Ishikawa (cell line): ENCODE data around the gene RGS12.

Experiments used
- CEBPB ChIP-seq: IDR thresholded peaks from 2 replicates; pipeline ENCODE4 v1.6.1; 2012
- CREB1 ChIP-seq: IDR thresholded peaks from 2 replicates; pipeline ENCODE4 v1.6.1; 2012; ENCODE audit warnings: low read depth
- EGR1 ChIP-seq: IDR thresholded peaks from 2 replicates; pipeline ENCODE4 v1.6.1; 2012
- EP300 ChIP-seq: IDR thresholded peaks from 2 replicates; pipeline ENCODE4 v1.6.1; 2012; ENCODE audit warnings: borderline replicate concordance
- FOXM1 ChIP-seq: IDR thresholded peaks from 2 replicates; pipeline ENCODE4 v1.6.1; 2012; ENCODE audit warnings: low read depth, borderline replicate concordance
- MAX ChIP-seq: IDR thresholded peaks from 2 replicates; pipeline ENCODE4 v1.6.1; 2012
- RAD21 ChIP-seq: IDR thresholded peaks from 2 replicates; pipeline ENCODE4 v1.6.1; 2012; ENCODE audit warnings: low read depth
- REST ChIP-seq: IDR thresholded peaks from 2 replicates; pipeline ENCODE4 v1.6.1; 2012; ENCODE audit warnings: low read depth, mild to moderate bottlenecking
- TAF1 ChIP-seq: IDR thresholded peaks from 2 replicates; pipeline ENCODE4 v1.6.1; 2012; ENCODE audit warnings: low read depth, mild to moderate bottlenecking
- TCF12 ChIP-seq: IDR thresholded peaks from 2 replicates; pipeline ENCODE4 v1.6.1; 2012; ENCODE audit warnings: low read depth
- TEAD4 ChIP-seq: IDR thresholded peaks from 2 replicates; pipeline ENCODE4 v1.6.1; 2012
- USF1 ChIP-seq: IDR thresholded peaks from 2 replicates; pipeline ENCODE4 v1.6.1; 2012
- YY1 ChIP-seq: IDR thresholded peaks from 2 replicates; pipeline ENCODE4 v1.6.1; 2012; ENCODE audit warnings: low read depth
- ZBTB7A ChIP-seq: IDR thresholded peaks from 2 replicates; pipeline ENCODE4 v1.6.1; 2012; ENCODE audit warnings: low read depth

GRCh38 chr4:3305610-3306371, 13.0 kb downstream of the RGS12 start:
- TF ChIP-seq RAD21: no peak
- no peak for TF ChIP-seq EP300
- TF ChIP-seq TCF12: peak; percentile 20; the same call in 1 of the 2 replicates
- TF ChIP-seq CREB1: no peak
- TF ChIP-seq FOXM1: no peak
- no peak for TF ChIP-seq MAX
- no peak for TF ChIP-seq USF1
- TF ChIP-seq TEAD4: no peak
- no peak for TF ChIP-seq YY1
- no peak for TF ChIP-seq TAF1
- no peak for TF ChIP-seq REST
- no peak for TF ChIP-seq CEBPB
- TF ChIP-seq ZBTB7A: no peak
- TF ChIP-seq EGR1: no peak
